Measurements from ENCODE around the gene SMG6. TPM values are rescaled to one million over a fixed set of nuclear protein-coding genes. Genes with fewer than 3 reads are reported as not detected.

The SMG6 gene
- total RNA-seq, 1 experiment from 2014 or later = 28.6 TPM

DNA sequence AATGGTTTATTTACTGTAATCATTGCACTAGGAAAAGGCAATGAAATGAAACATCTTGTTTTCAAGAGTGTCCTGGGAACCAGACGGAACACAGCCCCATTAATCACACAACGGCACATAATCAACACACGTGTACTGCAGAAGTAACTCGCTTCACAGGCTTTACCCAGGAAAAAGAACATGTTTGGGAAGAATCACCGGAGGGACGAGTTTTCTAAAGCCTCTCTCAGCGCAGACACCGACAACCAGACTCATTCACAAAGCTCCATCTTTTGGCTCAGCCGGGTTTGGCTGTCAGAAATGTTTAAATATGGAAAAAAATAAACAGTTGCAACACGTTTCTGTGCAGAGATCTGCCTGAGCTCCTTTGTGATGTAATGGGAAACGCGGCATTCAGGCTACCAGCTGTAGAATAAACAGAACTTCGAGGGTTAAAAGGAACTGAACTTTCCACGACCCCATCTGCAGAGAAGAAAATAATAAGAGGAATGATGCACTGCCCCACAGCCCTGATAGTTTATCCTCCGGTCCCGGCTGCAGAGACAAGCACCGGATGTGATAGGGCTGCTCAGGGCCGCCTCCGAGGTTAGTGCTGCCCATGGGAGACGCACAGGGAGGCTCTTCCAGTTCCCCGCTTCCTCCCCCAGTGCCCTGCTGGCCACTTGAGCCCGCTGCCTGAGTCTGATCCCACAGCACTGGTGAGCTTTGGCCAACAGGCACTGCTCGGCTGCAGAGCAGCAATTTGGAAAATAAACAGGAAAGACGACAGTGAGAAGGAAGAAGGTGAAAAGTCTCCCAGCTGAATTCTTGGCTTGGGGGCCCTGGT is 128.9 kb downstream of the SMG6 start:
- no peaks in the 10 kb centered on the region for H4K20me1 ChIP-seq (ENCODE audit: control insufficient read depth, insufficient read depth, insufficient read length)
- H3K14ac ChIP-seq (ENCODE audit: insufficient read depth, low read length) = no peak overlapping the region; the same call in 1 of the 2 replicates
- no peak overlapping the region for H3K56ac ChIP-seq (ENCODE audit: insufficient read length, low read depth, low read length)
- Mint-ChIP-seq H3K4me1 (peaks cover 5 to 16% of the 10 kb centered on the region in 2 experiments), H3K4me3 (no peak overlapping the region), H3K36me3 (ENCODE audit: insufficient read depth in 1 of 3, low read depth in 3 of 3) (peaks cover 2 to 14% (median 2%) of the 10 kb centered on the region in 3 experiments; a peak in 6 of 7 replicates), H3K27me3 (ENCODE audit: low read depth) (no peaks in the 10 kb centered on the region), H3K9me3 (no peaks in the 10 kb centered on the region), H3K27ac (peak overlapping the region in 2 of 3 experiments; percentile 6 to 47; a peak in 2 of 7 replicates)
- H3K4me2 ChIP-seq (ENCODE audit: insufficient read depth, insufficient read length, low read length) = no peak overlapping the region
- TF ChIP-seq, protein P1, sequence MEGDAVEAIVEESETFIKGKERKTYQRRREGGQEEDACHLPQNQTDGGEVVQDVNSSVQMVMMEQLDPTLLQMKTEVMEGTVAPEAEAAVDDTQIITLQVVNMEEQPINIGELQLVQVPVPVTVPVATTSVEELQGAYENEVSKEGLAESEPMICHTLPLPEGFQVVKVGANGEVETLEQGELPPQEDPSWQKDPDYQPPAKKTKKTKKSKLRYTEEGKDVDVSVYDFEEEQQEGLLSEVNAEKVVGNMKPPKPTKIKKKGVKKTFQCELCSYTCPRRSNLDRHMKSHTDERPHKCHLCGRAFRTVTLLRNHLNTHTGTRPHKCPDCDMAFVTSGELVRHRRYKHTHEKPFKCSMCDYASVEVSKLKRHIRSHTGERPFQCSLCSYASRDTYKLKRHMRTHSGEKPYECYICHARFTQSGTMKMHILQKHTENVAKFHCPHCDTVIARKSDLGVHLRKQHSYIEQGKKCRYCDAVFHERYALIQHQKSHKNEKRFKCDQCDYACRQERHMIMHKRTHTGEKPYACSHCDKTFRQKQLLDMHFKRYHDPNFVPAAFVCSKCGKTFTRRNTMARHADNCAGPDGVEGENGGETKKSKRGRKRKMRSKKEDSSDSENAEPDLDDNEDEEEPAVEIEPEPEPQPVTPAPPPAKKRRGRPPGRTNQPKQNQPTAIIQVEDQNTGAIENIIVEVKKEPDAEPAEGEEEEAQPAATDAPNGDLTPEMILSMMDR (conservative IDR thresholded peaks at IDR 0.05) = no peak
- H2BK12ac ChIP-seq (ENCODE audit: insufficient read length, low read depth, low read length) = no peak overlapping the region
- H3K79me2 ChIP-seq (ENCODE audit: insufficient read depth, low read length) = no peaks in the 10 kb centered on the region
- H2BK15ac ChIP-seq (ENCODE audit: low read depth, low read length) = no peak overlapping the region
- H3K27ac ChIP-seq (ENCODE audit: insufficient read length, low read depth, low read length) = no peak overlapping the region
- H3K4me1 ChIP-seq (ENCODE audit: insufficient read depth, low read length) = no peaks in the 10 kb centered on the region
- no peak overlapping the region for H3K9ac ChIP-seq (ENCODE audit: extremely low read depth, insufficient read length, low read length)
- no peak overlapping the region for H3K23ac ChIP-seq (ENCODE audit: insufficient read length, low read depth, low read length)
- H2BK120ac ChIP-seq (ENCODE audit: low read depth, low read length, poor library complexity, severe bottlenecking) = no peak overlapping the region
- H2BK5ac ChIP-seq (ENCODE audit: insufficient read length, low read length) = no peak overlapping the region
- no peaks in the 10 kb centered on the region for H3K79me1 ChIP-seq (ENCODE audit: insufficient read depth, low read depth, low read length, poor library complexity, severe bottlenecking)
- H4K91ac ChIP-seq (ENCODE audit: insufficient read length, low read depth, low read length) = no peak overlapping the region
- WGBS (ENCODE audit: extremely low coverage, insufficient read length, low lambda C conversion rate) = no CpG with 5 or more reads among the region's 24 CpGs
- no peak overlapping the region for H3T11ph ChIP-seq (ENCODE audit: low read length)
- H3K27me3 ChIP-seq (ENCODE audit: insufficient read depth, low read length) = no peaks in the 10 kb centered on the region
- H2AFZ ChIP-seq (ENCODE audit: low read length) = no peak overlapping the region
- no peak overlapping the region for H3K4ac ChIP-seq (ENCODE audit: low read depth, low read length)
- no peak for DNase-seq
- no peaks in the 10 kb centered on the region for H3K23me2 ChIP-seq (ENCODE audit: insufficient read length, low read depth, low read length, poor library complexity, severe bottlenecking)
- H3K18ac ChIP-seq (ENCODE audit: insufficient read length, low read depth, low read length) = no peak overlapping the region
- H4K5ac ChIP-seq (ENCODE audit: insufficient read length, low read depth, low read length) = no peak overlapping the region
- H4K8ac ChIP-seq (replicated peaks; ENCODE audit: insufficient read length, low read depth, low read length) = no peak overlapping the region
- no peak overlapping the region for H2BK20ac ChIP-seq (ENCODE audit: low read depth, low read length, poor library complexity, severe bottlenecking)
- no peak overlapping the region for H2AK5ac ChIP-seq (ENCODE audit: insufficient read length, low read length)
- no peaks in the 10 kb centered on the region for H3K9me3 ChIP-seq (ENCODE audit: control insufficient read depth, low read depth, low read length)
